ENCODE data around the gene PHACTR4.

GRCh38 chr1:28506907-28507246, 137.3 kb downstream of the PHACTR4 start:
- TF ChIP-seq BCLAF1 (IDR thresholded peaks at IDR 0.05) (no peak), CHD2 (IDR thresholded peaks at IDR 0.05; ENCODE audit: borderline replicate concordance, low read depth, low read length) (no peak), YY1 (IDR thresholded peaks at IDR 0.05; ENCODE audit: low read depth, low read length) (no peak), RFX5 (IDR thresholded peaks at IDR 0.05; ENCODE audit: low read depth, low read length) (no peak), RAD51 (IDR thresholded peaks at IDR 0.05) (0 out of 2 replicates have a peak, but pooled peaks have one; percentile 9), POLR2AphosphoS5 (IDR thresholded peaks at IDR 0.05; ENCODE audit: low read length) (no peak), EZH2 (IDR thresholded peaks at IDR 0.05; ENCODE audit: borderline replicate concordance, control insufficient read depth, low read depth, low read length) (no peak), SMARCA5 (IDR thresholded peaks at IDR 0.05) (no peak), STAT1 (conservative IDR thresholded peaks at IDR 0.05) (no peak), MAX (IDR thresholded peaks at IDR 0.05; ENCODE audit: low read depth, low read length) (no peak), REST (IDR thresholded peaks at IDR 0.05; ENCODE audit: low read depth, low read length) (no peak), SMAD1 (IDR thresholded peaks at IDR 0.05; ENCODE audit: low read depth, partially characterized antibody) (no peak)
